Loucy (cell line): Measurements from ENCODE around the gene EN2.

Source experiments
- CTCF ChIP-seq: fragments of 200-600 bp; sonication (generic); conservative IDR thresholded peaks from 2 replicates; pipeline ENCODE4 v1.5.1; 2014; ENCODE audit warnings: mild to moderate bottlenecking, antibody characterized with exemption, low read length
- EZH2phosphoT487 ChIP-seq: fragments of 200-600 bp; IDR thresholded peaks from 2 replicates; pipeline ENCODE4 v1.6.1; 2018; ENCODE audit warnings: antibody characterized with exemption, mild to moderate bottlenecking, moderate library complexity, borderline replicate concordance

DNA sequence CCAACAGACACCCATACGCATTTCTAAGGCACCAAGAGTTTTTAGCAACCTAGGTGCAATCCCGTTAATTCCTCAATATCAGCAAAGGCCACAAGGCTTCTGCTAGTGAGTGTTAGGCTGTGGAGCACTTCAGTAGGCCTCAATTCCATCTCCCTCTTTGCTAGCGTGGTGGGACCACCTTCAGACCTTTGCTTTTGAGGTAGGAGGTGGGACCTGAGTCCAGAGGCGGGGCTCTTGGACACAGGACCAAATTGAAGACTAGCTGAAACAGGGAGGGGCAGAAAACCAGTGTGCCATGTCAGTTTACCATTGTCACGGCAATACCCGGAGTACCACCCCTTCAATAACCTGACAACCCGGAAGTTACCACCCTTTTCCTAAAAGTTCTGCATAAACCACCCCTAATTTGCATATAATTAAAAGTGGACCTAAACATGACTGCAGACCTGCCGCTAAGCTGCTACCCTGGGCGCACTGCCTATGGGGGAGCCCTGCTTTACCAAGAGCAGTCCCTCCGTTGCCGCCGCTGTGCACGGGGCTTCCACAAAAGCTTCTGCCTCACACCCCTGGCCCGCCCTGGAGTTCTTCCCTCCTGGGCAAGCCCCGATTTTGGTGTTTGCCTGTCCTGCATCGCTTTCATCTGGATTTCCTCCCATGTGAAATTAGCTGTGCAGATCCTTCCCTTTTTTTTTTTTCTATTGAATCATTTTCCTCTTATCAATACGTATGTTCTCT is 41.1 kb upstream of the EN2 start:
- TF ChIP-seq CTCF (no peak), EZH2phosphoT487 (no peak)
